ENCODE results near the gene RASA2. TPM values are rescaled to one million over a fixed set of nuclear protein-coding genes. Genes with fewer than 3 reads are reported as not detected.
A peak's percentile ranks its signal among the peaks of the same experiment; 100 is the strongest.

Gene RASA2
- total RNA-seq, 4 donors from 2014 or later, result 1.9 to 10.6 (median 4.5) TPM

DNA sequence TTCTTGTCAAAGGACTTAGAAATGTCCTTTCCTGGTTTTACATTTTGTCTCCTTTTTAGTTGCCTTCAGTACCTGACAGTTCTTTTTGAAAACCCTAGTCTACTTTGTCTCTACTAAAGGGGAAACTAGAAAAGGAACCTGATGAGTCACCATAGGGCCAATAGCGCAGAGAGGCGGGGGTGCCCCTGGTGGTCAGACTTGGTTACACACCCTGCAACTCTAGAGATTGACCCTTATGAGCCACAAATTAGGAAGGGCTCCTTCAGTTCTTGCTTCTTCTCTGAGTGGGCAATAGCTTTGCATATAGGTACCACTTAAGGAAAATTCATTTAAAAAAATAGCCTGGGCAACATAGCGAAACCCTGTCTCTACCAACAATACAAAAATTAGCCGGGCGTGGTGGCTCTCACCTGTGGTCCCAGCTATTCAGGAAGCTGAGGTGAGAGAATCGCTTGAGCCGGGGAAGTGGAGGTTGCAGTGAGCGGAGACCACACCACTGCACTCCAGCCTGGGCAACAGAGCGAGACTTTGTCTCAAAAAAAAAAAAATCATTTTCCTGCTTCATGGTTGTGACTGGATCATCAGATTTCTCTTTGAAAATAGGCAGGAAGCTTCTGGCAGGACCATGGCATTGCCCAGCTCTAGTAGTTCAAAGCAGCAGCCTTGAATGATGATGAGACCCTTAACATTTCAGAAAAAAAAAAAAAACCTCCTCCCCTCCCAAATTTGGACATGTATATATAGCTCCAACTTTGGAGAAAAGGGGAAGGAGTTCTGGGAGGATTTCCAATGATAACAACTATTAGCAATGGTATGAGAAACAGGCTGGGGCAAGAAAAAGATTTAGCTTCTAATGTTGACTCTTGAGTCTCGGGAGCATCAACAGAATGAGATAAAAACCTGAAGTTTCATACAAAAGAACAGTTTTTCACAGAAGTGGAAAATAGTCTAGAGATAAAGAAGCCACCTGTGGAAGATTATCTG lies 45.2 kb upstream of the RASA2 start:
- Histone ChIP-seq H3K27me3 (no peaks in the 10 kb centered on the region), H3K9me3 (no peaks in the 10 kb centered on the region), H3K4me1 (peaks cover 19 to 28% of the 10 kb centered on the region in 2 donors), H3K27ac (peak overlapping the region; percentile 60 to 79 (median 67)), H3K4me3 (no peak overlapping the region), H3K36me3 (peaks cover 0 to 44% of the 10 kb centered on the region in 2 donors)
- DNase-seq, result peak; percentile 41 to 76
- TF ChIP-seq, protein P1, sequence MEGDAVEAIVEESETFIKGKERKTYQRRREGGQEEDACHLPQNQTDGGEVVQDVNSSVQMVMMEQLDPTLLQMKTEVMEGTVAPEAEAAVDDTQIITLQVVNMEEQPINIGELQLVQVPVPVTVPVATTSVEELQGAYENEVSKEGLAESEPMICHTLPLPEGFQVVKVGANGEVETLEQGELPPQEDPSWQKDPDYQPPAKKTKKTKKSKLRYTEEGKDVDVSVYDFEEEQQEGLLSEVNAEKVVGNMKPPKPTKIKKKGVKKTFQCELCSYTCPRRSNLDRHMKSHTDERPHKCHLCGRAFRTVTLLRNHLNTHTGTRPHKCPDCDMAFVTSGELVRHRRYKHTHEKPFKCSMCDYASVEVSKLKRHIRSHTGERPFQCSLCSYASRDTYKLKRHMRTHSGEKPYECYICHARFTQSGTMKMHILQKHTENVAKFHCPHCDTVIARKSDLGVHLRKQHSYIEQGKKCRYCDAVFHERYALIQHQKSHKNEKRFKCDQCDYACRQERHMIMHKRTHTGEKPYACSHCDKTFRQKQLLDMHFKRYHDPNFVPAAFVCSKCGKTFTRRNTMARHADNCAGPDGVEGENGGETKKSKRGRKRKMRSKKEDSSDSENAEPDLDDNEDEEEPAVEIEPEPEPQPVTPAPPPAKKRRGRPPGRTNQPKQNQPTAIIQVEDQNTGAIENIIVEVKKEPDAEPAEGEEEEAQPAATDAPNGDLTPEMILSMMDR (IDR thresholded peaks at IDR 0.05 in 4 of 5, conservative IDR thresholded peaks at IDR 0.05 in 1 of 5), result peak; percentile 65 to 88 (median 70)
- no peak for TF ChIP-seq POLR2A (IDR thresholded peaks at IDR 0.05)
- in situ Hi-C loops (cut with MboI; ENCODE audit: low sequenced_read_pairs in 4 of 4), result no loop called here
- intact Hi-C loops (cut with DNase I; ENCODE audit: low total_unique reads), result loop anchor here (5.0 kb wide), 1 partner anchor 39 kb away; no protein-coding TSS in a partner anchor
- peak; percentile 86 to 92 for ATAC-seq

DNA sequence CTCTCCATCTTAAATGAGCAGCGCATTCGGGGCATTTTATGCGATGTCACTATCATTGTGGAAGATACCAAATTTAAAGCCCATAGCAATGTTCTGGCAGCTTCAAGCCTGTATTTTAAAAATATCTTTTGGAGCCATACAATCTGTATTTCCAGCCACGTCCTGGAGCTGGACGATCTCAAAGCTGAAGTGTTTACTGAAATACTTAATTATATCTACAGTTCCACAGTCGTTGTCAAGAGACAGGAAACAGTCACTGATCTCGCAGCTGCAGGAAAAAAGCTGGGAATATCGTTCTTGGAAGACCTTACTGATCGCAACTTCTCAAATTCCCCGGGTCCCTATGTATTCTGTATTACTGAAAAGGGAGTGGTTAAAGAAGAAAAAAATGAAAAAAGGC lies 44.4 kb upstream of the RASA2 start:
- intact Hi-C loops (cut with DNase I; ENCODE audit: low total_unique reads) (loop anchor here (5.0 kb wide), 1 partner anchor 40 kb away; no protein-coding TSS in a partner anchor), in situ Hi-C loops (cut with MboI; ENCODE audit: low sequenced_read_pairs in 4 of 4) (no loop called here)
- Histone ChIP-seq H3K27ac (peak overlapping the region; percentile 60 to 79 (median 67)), H3K9me3 (no peaks in the 10 kb centered on the region), H3K36me3 (peaks cover 0 to 52% of the 10 kb centered on the region in 2 donors), H3K4me1 (peaks cover 19 to 28% of the 10 kb centered on the region in 2 donors), H3K4me3 (no peak overlapping the region), H3K27me3 (no peaks in the 10 kb centered on the region)
- no peak for ATAC-seq
- DNase-seq, result no peak
- TF ChIP-seq POLR2A (IDR thresholded peaks at IDR 0.05), result no peak
- TF ChIP-seq, protein P1 (IDR thresholded peaks at IDR 0.05 in 4 of 5, conservative IDR thresholded peaks at IDR 0.05 in 1 of 5), result no peak

DNA sequence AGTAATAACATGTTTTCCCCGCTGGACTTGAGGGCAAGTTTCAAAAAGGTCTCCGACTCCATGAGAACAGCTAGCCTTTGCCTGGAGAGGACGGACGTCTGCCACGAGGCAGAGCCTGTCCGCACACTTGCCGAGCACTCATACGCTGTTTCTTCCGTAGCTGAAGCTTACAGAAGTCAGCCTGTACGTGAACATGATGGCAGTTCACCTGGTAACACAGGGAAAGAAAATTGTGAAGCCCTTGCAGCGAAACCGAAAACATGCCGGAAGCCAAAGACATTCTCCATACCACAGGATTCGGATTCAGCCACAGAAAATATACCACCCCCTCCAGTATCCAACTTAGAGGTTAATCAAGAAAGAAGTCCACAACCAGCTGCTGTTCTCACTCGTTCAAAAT lies 43.9 kb upstream of the RASA2 start:
- H3K27ac ChIP-seq, result peak overlapping the region; percentile 60 to 79 (median 67)
- ATAC-seq, result no peak
- peaks cover 19 to 28% of the 10 kb centered on the region in 2 donors for H3K4me1 ChIP-seq
- no peak overlapping the region for H3K4me3 ChIP-seq
- DNase-seq, result no peak
- TF ChIP-seq, protein P1 (IDR thresholded peaks at IDR 0.05 in 4 of 5, conservative IDR thresholded peaks at IDR 0.05 in 1 of 5), result no peak
- no peak for TF ChIP-seq POLR2A (IDR thresholded peaks at IDR 0.05)
- peaks cover 0 to 55% of the 10 kb centered on the region in 2 donors for H3K36me3 ChIP-seq
- intact Hi-C loops (cut with DNase I; ENCODE audit: low total_unique reads), result loop anchor here (5.0 kb wide), 1 partner anchor 41 kb away; no protein-coding TSS in a partner anchor
- in situ Hi-C loops (cut with MboI; ENCODE audit: low sequenced_read_pairs in 4 of 4), result no loop called here
- H3K9me3 ChIP-seq, result no peaks in the 10 kb centered on the region
- no peaks in the 10 kb centered on the region for H3K27me3 ChIP-seq

DNA sequence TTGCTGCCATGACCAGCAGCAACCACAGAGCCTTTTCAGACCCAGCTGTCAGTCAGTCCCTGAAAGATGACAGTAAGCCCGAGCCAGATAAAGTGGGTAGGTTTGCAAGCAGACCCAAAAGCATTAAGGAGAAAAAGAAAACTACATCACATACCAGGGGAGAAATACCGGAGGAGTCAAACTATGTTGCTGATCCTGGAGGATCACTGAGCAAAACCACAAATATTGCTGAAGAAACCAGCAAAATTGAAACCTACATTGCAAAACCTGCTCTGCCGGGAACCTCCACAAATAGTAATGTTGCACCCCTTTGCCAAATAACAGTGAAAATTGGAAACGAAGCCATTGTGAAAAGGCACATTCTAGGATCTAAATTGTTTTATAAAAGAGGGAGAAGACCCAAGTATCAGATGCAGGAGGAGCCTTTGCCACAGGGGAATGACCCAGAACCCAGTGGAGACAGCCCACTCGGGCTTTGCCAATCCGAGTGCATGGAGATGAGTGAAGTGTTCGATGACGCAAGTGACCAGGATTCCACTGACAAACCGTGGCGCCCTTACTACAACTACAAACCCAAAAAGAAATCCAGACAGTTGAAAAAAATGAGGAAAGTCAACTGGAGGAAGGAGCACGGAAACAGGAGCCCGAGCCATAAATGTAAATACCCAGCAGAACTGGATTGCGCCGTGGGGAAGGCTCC lies 42.1 kb upstream of the RASA2 start:
- Histone ChIP-seq H3K9me3 (no peaks in the 10 kb centered on the region), H3K4me1 (peaks cover 12 to 20% of the 10 kb centered on the region in 2 donors), H3K36me3 (peaks cover 0 to 55% of the 10 kb centered on the region in 2 donors), H3K27ac (no peak overlapping the region), H3K4me3 (no peak overlapping the region), H3K27me3 (no peaks in the 10 kb centered on the region)
- intact Hi-C loops (cut with DNase I; ENCODE audit: low total_unique reads), result loop anchor here (5.0 kb wide), 1 partner anchor 42 kb away; no protein-coding TSS in a partner anchor
- ATAC-seq, result no peak
- TF ChIP-seq, protein P1 (IDR thresholded peaks at IDR 0.05 in 4 of 5, conservative IDR thresholded peaks at IDR 0.05 in 1 of 5), result no peak
- no peak for TF ChIP-seq POLR2A (IDR thresholded peaks at IDR 0.05)
- DNase-seq, result no peak
- in situ Hi-C loops (cut with MboI; ENCODE audit: low sequenced_read_pairs in 4 of 4), result no loop called here
